Skeletal muscle tissue (tissue), 4 donors: Measurements from ENCODE around the gene HS6ST2. TPM values are rescaled to one million over a fixed set of nuclear protein-coding genes. Genes with fewer than 3 reads are reported as not detected.

Experiments used
- H3K27ac ChIP-seq: one replicate; pipeline ENCODE4 v1.7.0; 2013; ENCODE audit warnings: mild to moderate bottlenecking, low read depth, low read length, inconsistent platforms
- H3K27me3 ChIP-seq, 3 donors: one replicate each; pipeline ENCODE4 v1.7.0; 2013; ENCODE audit warnings: low read length in 3 of 3; ENCODE audit not compliant: control insufficient read depth in 3 of 3, insufficient read depth in 3 of 3
- H3K36me3 ChIP-seq, 3 donors: one replicate each; pipeline ENCODE4 v1.7.0; 2013; ENCODE audit warnings: low read length in 3 of 3; ENCODE audit not compliant: control insufficient read depth in 3 of 3, insufficient read depth in 3 of 3
- H3K4me1 ChIP-seq, 3 donors: one replicate each; pipeline ENCODE4 v1.7.0; 2013; ENCODE audit warnings: low read length in 3 of 3, mild to moderate bottlenecking in 3 of 3; ENCODE audit not compliant: control insufficient read depth in 3 of 3, insufficient read depth in 3 of 3
- H3K4me3 ChIP-seq, 3 donors: one replicate each; pipeline ENCODE4 v1.7.0; 2013; ENCODE audit warnings: low read length in 3 of 3
- H3K9ac ChIP-seq, 3 donors: one replicate each; pipeline ENCODE4 v1.7.0; 2013; ENCODE audit warnings: low read length in 3 of 3, mild to moderate bottlenecking in 3 of 3, moderate library complexity in 2 of 3, low read depth in 1 of 3
- H3K9me3 ChIP-seq, 3 donors: one replicate each; pipeline ENCODE4 v1.7.0; 2013; ENCODE audit warnings: low read length in 3 of 3; ENCODE audit not compliant: control insufficient read depth in 3 of 3
- total RNA-seq: library from RNA; depleted of rRNA; stranded (reverse); fragments of >200 nt; gene quantifications from one replicate; pipeline ENCODE4 v1.2.3, GENCODE V29; 2014
- donor health status: Osteomylitis.

HS6ST2 gene
- total RNA-seq, 1 donor from 2014 or later, result 19.8 TPM

DNA sequence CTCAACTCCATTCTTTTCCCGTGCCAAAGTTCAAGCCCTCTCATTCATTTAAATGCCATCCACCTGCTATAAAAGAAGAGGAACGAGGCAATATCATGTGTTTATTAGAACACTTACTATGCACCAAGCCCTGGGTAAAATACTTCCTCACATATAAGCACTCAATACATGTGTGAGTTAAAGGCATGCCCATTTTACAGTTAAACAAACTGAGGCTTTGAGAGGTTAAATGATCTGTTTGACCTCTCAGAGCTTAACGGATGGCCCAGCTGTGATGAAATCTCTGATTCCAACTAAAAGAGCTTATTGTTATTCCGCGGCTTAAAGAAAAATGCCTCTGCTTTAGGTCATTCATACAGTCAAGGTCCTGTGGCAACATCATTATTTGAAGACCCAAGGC, 124.3 kb downstream of the HS6ST2 start:
- Histone ChIP-seq H3K4me3 (no peak overlapping the region), H3K36me3 (no peaks in the 10 kb centered on the region), H3K27me3 (peaks cover 0 to 3% (median 0%) of the 10 kb centered on the region in 3 donors), H3K4me1 (peaks cover 2 to 4% (median 2%) of the 10 kb centered on the region in 3 donors), H3K9me3 (no peaks in the 10 kb centered on the region), H3K9ac (no peak overlapping the region), H3K27ac (no peak overlapping the region)

DNA sequence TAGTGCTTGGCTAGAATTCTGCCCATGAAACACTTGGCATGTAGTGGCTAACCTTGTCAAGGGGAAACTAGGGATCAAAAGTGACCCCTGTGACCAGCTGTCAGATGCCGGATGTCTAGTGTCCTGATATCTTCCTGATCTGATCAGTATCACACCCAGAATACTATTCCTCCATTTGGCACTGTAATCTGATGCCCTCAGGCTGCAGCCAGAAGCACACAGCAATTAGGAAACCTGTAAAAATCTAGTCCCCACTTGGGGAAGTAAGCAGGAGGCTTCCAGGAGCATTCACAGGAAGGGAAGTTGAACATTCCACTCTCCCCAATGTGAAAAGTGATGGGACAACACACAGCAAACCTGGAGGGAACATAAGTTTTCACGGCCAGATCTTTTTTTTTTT, 125.1 kb downstream of the HS6ST2 start:
- Histone ChIP-seq H3K27me3 (peaks cover 0 to 3% (median 0%) of the 10 kb centered on the region in 3 donors), H3K27ac (no peak overlapping the region)

DNA sequence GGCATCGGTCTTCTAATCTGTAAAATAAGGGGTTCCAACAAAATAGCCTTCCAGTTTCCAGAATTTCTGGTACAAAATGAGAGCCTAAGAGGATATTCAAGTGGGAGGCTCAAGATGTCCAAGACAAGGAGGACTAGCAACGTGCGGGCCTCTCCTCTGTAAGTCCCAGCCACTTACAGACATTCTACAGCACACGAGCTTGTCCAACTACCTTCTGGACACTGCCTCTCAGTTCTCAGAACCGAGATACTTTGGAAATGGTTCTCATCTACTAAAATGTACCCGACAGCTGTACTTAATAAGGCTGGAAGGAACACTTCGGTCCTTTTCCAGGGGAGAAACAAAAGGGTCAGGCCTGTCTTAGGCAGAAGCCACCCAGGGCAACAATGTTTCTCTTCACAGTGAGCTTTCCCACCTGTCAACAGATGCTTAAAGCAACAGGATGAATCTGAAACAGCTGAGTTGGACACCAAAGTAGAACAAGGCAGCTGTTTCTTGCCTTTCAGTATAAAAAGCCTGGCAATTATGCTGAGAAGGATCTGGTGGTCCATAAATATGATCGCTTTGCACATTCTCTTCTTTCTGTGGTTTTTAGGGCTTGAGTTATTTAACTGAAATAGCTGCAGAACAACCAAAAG, 127.0 kb downstream of the HS6ST2 start:
- H3K36me3 ChIP-seq, result no peaks in the 10 kb centered on the region
- peaks cover 2 to 4% (median 2%) of the 10 kb centered on the region in 3 donors for H3K4me1 ChIP-seq
- H3K27ac ChIP-seq, result no peak overlapping the region
- no peaks in the 10 kb centered on the region for H3K9me3 ChIP-seq
- H3K9ac ChIP-seq, result no peak overlapping the region
- no peak overlapping the region for H3K4me3 ChIP-seq
- H3K27me3 ChIP-seq, result peaks cover 0 to 3% (median 0%) of the 10 kb centered on the region in 3 donors

More for the DNA sequence above, 125.1 kb downstream of the HS6ST2 start:
- no peak overlapping the region for H3K9ac ChIP-seq
- no peaks in the 10 kb centered on the region for H3K9me3 ChIP-seq
- no peak overlapping the region for H3K4me3 ChIP-seq
- peaks cover 2 to 4% (median 2%) of the 10 kb centered on the region in 3 donors for H3K4me1 ChIP-seq
- no peaks in the 10 kb centered on the region for H3K36me3 ChIP-seq

GRCh38 chrX:132822634-132823012, 135.8 kb downstream of the HS6ST2 start:
- H3K9ac ChIP-seq, result no peak overlapping the region
- no peaks in the 10 kb centered on the region for H3K36me3 ChIP-seq
- H3K9me3 ChIP-seq, result no peaks in the 10 kb centered on the region
- H3K27ac ChIP-seq, result no peak overlapping the region
- H3K4me3 ChIP-seq, result no peak overlapping the region
- H3K27me3 ChIP-seq, result peaks cover 0 to 3% (median 0%) of the 10 kb centered on the region in 3 donors
- no peaks in the 10 kb centered on the region for H3K4me1 ChIP-seq

DNA sequence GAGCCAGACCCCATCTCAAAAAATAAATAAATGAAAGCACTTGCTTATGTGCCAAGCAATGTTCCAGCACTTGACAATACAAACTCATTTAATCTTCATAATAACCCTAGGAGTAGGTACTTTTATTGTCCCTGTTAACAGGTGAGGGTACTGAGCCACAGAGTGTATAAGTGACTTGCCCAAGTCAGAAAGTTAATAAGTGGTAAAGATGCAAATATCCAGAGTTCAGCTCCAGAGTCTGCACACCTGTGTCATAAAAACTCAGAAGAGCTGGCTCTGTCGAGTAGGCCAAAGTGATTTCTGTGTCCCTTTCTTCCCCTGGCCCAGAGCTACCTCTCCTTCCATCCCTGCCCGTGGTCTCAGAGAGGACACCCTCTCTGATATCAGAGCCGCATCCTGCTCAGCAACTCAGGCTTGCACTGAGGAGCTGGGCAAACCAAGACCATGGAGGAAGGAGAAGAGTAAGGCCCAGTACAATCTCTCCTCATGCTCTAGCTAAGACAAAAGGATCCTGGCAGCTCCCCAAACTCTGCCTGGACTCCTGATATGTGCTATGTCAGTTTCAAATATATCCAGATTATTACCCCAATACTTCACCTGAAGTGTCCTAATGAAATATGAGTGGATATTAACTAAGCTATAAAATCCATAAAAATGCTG, 136.3 kb downstream of the HS6ST2 start:
- no peak overlapping the region for H3K27ac ChIP-seq
- H3K9me3 ChIP-seq, result no peaks in the 10 kb centered on the region
- no peak overlapping the region for H3K9ac ChIP-seq
- no peaks in the 10 kb centered on the region for H3K36me3 ChIP-seq
- H3K4me3 ChIP-seq, result no peak overlapping the region
- no peaks in the 10 kb centered on the region for H3K4me1 ChIP-seq
- peaks cover 0 to 3% (median 0%) of the 10 kb centered on the region in 3 donors for H3K27me3 ChIP-seq

DNA sequence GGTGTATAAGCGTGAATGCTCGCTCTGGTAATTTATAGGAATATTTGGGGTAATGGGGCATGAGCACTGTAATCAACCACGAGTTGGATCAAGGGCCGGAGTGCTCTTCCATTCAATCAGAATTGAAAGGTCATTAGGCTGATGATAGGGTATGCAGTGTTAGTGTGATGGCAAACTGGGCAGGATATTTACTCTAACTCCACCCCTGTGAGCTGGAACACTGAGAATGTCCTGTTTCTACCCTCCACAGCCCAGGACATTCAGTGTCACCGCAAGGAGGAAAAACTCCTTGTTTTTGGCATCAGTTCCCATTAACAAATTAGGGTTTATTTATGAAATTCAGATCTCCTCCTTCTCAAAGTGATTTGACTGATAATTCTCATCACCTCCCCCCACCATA, 137.8 kb downstream of the HS6ST2 start:
- Histone ChIP-seq H3K27me3 (peaks cover 0 to 3% (median 0%) of the 10 kb centered on the region in 3 donors), H3K4me3 (no peak overlapping the region), H3K27ac (no peak overlapping the region), H3K9ac (no peak overlapping the region), H3K36me3 (no peaks in the 10 kb centered on the region), H3K4me1 (no peaks in the 10 kb centered on the region), H3K9me3 (no peaks in the 10 kb centered on the region)

- Histone ChIP-seq H3K36me3 (no peaks in the 10 kb centered on the region), H3K4me3 (no peak overlapping the region), H3K9ac (no peak overlapping the region), H3K27me3 (peaks cover 0 to 4% (median 0%) of the 10 kb centered on the region in 3 donors), H3K9me3 (no peaks in the 10 kb centered on the region), H3K4me1 (no peaks in the 10 kb centered on the region), H3K27ac (no peak overlapping the region)
These were observed 138.6 kb downstream of the HS6ST2 start for GRCh38 chrX:132819711-132820264.

DNA sequence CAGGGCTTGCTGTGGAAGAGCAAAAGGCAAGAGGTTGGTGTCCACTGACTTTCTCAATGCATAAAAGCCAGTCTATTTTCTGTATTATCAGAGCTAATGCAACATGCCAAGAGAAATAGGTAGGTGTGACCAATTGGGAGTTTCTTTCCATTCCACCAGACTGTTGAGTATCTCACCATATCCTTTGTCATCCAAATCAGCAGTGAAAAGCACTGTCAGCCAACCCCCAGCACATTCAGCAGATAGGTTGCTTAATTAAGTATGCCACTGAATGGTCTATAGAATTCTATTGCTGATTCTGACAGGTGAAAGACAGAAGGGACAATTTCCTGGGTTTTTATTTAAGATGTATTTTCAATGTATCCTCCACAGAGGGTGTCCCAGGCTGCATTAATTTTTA, 139.8 kb downstream of the HS6ST2 start:
- Histone ChIP-seq H3K9ac (no peak overlapping the region), H3K9me3 (no peaks in the 10 kb centered on the region), H3K27me3 (peaks cover 0 to 6% (median 0%) of the 10 kb centered on the region in 3 donors), H3K4me3 (no peak overlapping the region), H3K4me1 (no peaks in the 10 kb centered on the region), H3K27ac (no peak overlapping the region), H3K36me3 (no peaks in the 10 kb centered on the region)

DNA sequence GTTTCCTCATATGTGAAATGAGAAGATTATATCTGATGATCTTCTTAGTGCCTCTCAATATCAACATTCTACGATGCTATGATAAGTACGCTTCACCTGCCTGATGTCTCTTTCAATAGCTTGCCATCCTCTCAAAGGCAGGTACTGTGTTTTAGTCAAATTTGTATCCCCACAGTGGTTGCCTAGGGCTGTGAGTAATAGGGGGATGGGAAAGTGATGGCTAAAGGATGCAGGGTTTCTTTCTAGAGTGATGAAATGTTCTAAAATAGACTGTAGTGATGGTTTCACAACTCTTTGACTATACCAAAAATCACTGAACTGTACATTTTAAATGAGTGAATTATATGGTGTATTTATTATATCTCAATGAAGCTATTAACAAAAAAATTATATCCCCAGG, 142.8 kb downstream of the HS6ST2 start:
- no peaks in the 10 kb centered on the region for H3K36me3 ChIP-seq
- no peak overlapping the region for H3K9ac ChIP-seq
- no peaks in the 10 kb centered on the region for H3K4me1 ChIP-seq
- H3K27ac ChIP-seq, result no peak overlapping the region
- H3K27me3 ChIP-seq, result peaks cover 0 to 6% (median 0%) of the 10 kb centered on the region in 3 donors
- no peak overlapping the region for H3K4me3 ChIP-seq
- H3K9me3 ChIP-seq, result no peaks in the 10 kb centered on the region
